Cardiac muscle cell (in vitro differentiated cells and primary cell): ENCODE results near the gene ABLIM1. TPM values are rescaled to one million over a fixed set of nuclear protein-coding genes. Genes with fewer than 3 reads are reported as not detected.

Source experiments
- DNase-seq, 2 donors: peaks; one replicate each; pipeline versions ENCODE4 v3.0.0 to v3.0.0-alpha.2; 2010 to 2017; ENCODE audit warnings: low read depth in 1 of 2, low spot score in 1 of 2
- H3K27ac ChIP-seq: fragments of 200-600 bp; sonication (generic); 2 replicates; pipeline ENCODE4 v1.5.1; 2016
- H3K27me3 ChIP-seq: fragments of 200-600 bp; sonication (generic); 2 replicates; pipeline ENCODE4 v1.6.0; 2016; ENCODE audit warnings: control low read depth
- H3K36me3 ChIP-seq: fragments of 200-600 bp; sonication (generic); 2 replicates; pipeline ENCODE4 v1.5.1; 2016; ENCODE audit warnings: control low read depth
- H3K4me1 ChIP-seq: fragments of 200-600 bp; sonication (generic); 2 replicates; pipeline ENCODE4 v1.8.1; 2017; ENCODE audit warnings: low read depth, mild to moderate bottlenecking, mixed run types
- H3K4me3 ChIP-seq: fragments of 200-600 bp; sonication (generic); 2 replicates; pipeline ENCODE4 v1.5.1; 2016; ENCODE audit warnings: mild to moderate bottlenecking
- H3K9me3 ChIP-seq: fragments of 200-600 bp; sonication (generic); 2 replicates; pipeline ENCODE4 v1.5.1; 2017; ENCODE audit warnings: low read depth, mild to moderate bottlenecking, control low read depth
- CTCF ChIP-seq: IDR thresholded peaks from 2 replicates; pipeline ENCODE4 v1.5.1; 2012; ENCODE audit warnings: low read depth, mild to moderate bottlenecking, low read length
- polyA plus RNA-seq: library from polyadenylated mRNA; unstranded; fragments of >200 nt; fragmentation: Nextera tagmentation; extraction: Ambion mirVana; gene quantifications from 2 replicates; pipeline ENCODE4 v1.2.1, GENCODE V29; 2016
- total RNA-seq: library from RNA; depleted of rRNA; stranded (reverse); fragments of >200 nt; gene quantifications from 2 replicates; pipeline ENCODE4 v1.2.3, GENCODE V29; 2016

ABLIM1 gene
- total and polyA plus RNA-seq, 2 experiments from 2014 or later = 105 to 148 TPM

GRCh38 chr10:114540236-114540635 lies 117.8 kb downstream of the ABLIM1 start:
- Histone ChIP-seq H3K4me3 (no peak overlapping the region), H3K27me3 (no peaks in the 10 kb centered on the region), H3K36me3 (peaks cover 8% of the 10 kb centered on the region), H3K27ac (no peak overlapping the region), H3K9me3 (no peaks in the 10 kb centered on the region), H3K4me1 (peaks cover 4% of the 10 kb centered on the region)
- no peak for DNase-seq
- TF ChIP-seq CTCF = no peak

DNA sequence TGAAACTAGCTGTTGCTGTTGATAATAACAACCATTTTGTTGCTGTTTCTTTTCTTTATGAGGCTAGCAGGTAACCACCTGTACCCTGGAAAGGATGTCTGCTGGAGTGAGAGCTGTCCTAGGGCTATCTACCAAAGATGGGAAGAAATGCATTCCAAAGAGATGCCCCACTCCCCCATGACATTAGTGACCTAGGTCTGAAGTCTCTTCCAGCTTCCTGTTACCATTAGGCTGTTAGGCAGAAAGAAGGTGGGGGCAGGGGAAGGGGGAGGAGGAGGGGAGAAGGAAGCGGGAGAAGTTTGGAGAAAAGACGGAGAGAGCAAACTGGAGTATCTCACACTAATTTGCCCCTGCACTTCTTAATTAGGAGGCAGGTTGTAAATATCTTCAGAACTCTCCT lies 118.5 kb downstream of the ABLIM1 start:
- no peak overlapping the region for H3K27ac ChIP-seq
- no peaks in the 10 kb centered on the region for H3K9me3 ChIP-seq
- H3K4me1 ChIP-seq = peaks cover 4% of the 10 kb centered on the region
- peaks cover 8% of the 10 kb centered on the region for H3K36me3 ChIP-seq
- DNase-seq = no peak
- no peak for TF ChIP-seq CTCF
- no peaks in the 10 kb centered on the region for H3K27me3 ChIP-seq
- H3K4me3 ChIP-seq = no peak overlapping the region

GRCh38 chr10:114538181-114538906 lies 119.7 kb downstream of the ABLIM1 start:
- H3K4me1 ChIP-seq = peaks cover 4% of the 10 kb centered on the region
- H3K27ac ChIP-seq = peak overlapping the region; percentile 8
- no peak for TF ChIP-seq CTCF
- H3K4me3 ChIP-seq = no peak overlapping the region
- no peaks in the 10 kb centered on the region for H3K27me3 ChIP-seq
- no peak for DNase-seq
- no peaks in the 10 kb centered on the region for H3K9me3 ChIP-seq
- peaks cover 8% of the 10 kb centered on the region for H3K36me3 ChIP-seq

DNA sequence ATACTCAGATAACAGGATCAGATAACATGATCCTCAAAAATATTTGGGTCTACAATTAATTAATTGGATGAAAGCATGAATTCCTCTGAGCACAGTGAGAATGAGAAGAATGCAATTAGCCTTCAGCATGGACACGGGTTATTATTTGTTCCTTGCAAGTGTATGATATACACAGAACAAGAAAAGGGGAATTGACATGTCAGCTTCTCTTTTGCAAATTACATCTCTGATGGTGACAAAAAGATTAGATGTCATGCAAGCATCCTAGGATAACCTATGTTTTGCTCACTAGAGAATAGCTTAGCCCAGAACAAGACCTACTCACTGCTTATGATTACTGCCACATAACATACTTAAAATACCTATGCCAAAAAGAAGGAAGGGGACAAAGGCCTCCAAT lies 120.3 kb downstream of the ABLIM1 start:
- H3K4me1 ChIP-seq = peaks cover 4% of the 10 kb centered on the region
- no peak for DNase-seq
- H3K27ac ChIP-seq = no peak overlapping the region
- H3K4me3 ChIP-seq = no peak overlapping the region
- TF ChIP-seq CTCF = no peak
- H3K9me3 ChIP-seq = no peaks in the 10 kb centered on the region
- peaks cover 8% of the 10 kb centered on the region for H3K36me3 ChIP-seq
- no peaks in the 10 kb centered on the region for H3K27me3 ChIP-seq

DNA sequence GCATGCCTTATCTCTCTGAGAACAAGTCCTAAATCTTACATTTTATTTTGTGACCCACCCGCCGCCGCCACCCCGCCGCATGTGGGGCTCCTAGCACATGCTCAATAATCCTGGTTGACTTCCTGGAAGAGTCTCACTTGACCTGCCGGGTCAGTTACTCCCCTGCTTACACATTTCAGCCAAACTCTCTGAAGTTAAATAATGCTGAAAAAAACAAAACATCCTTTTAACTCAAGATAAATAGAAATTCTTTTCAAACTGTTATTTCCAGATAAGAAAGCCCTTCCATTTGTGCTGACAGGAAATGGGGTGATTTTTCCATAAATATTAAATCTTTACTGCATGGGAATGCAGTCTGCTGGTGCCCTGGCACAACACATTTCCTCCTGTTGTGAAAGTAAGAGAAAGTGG lies 123.5 kb downstream of the ABLIM1 start:
- no peaks in the 10 kb centered on the region for H3K9me3 ChIP-seq
- H3K4me1 ChIP-seq = peaks cover 4% of the 10 kb centered on the region
- no peak overlapping the region for H3K4me3 ChIP-seq
- H3K36me3 ChIP-seq = peaks cover 11% of the 10 kb centered on the region
- H3K27ac ChIP-seq = no peak overlapping the region
- no peak for TF ChIP-seq CTCF
- H3K27me3 ChIP-seq = no peaks in the 10 kb centered on the region
- peak in 1 of 2 donors; percentile 11 for DNase-seq
